HepG2 (cell line): ENCODE data around the gene RDH12. TPM values are rescaled to one million over a fixed set of nuclear protein-coding genes. Genes with fewer than 3 reads are reported as not detected.
A peak's percentile ranks its signal among the peaks of the same experiment; 100 is the strongest.

Experiments
- ATF4 ChIP-seq, 2 experiments: fragments of 450-650 bp in 1 of 2; sonication (generic) in 1 of 2; formaldehyde crosslinking; IDR thresholded peaks; 2 replicates each; pipeline versions ENCODE4 v1.5.0 to v1.8.0; 2020 to 2022; ENCODE audit warnings: mild to moderate bottlenecking in 1 of 2, missing genetic modification reagents in 1 of 2
- CEBPB ChIP-seq: IDR thresholded peaks from 2 replicates; pipeline ENCODE4 v1.6.1; 2011; ENCODE audit warnings: low read depth, low read length, improper control_type of control experiment, borderline replicate concordance
- FOXC1 ChIP-seq: sonication (generic); formaldehyde crosslinking; IDR thresholded peaks from 2 replicates; pipeline ENCODE4 v1.8.0; 2022; ENCODE audit warnings: mild to moderate bottlenecking, missing genetic modification reagents, borderline replicate concordance
- GPBP1L1 ChIP-seq: sonication (generic); formaldehyde crosslinking; IDR thresholded peaks from 2 replicates; pipeline ENCODE4 v1.5.0; 2020; ENCODE audit warnings: mild to moderate bottlenecking, missing genetic modification reagents
- HNF1A ChIP-seq, 2 experiments: sonication (generic) in 1 of 2; formaldehyde crosslinking in 1 of 2; IDR thresholded peaks; 2 replicates each; pipeline versions ENCODE4 v1.4.0 to v1.6.1; 2016 to 2020; ENCODE audit warnings: borderline replicate concordance in 1 of 2, low read depth in 1 of 2, mild to moderate bottlenecking in 1 of 2, missing genetic modification reagents in 1 of 2
- HNF4A ChIP-seq: sonication (generic); formaldehyde crosslinking; IDR thresholded peaks from 2 replicates; pipeline ENCODE4 v1.4.0; 2020; ENCODE audit warnings: missing genetic modification reagents
- KDM2A ChIP-seq: sonication (generic); formaldehyde crosslinking; IDR thresholded peaks from 2 replicates; pipeline ENCODE4 v1.4.0; 2020; ENCODE audit warnings: low read depth, missing genetic modification reagents, borderline replicate concordance
- LRRFIP1 ChIP-seq: sonication (generic); formaldehyde crosslinking; conservative IDR thresholded peaks from 2 replicates; pipeline ENCODE4 v1.4.0; 2020; ENCODE audit warnings: missing genetic modification reagents
- NCOA2 ChIP-seq: sonication (generic); formaldehyde crosslinking; IDR thresholded peaks from 2 replicates; pipeline ENCODE4 v1.8.0; 2022; ENCODE audit warnings: inconsistent platforms
- POGK ChIP-seq: sonication (generic); formaldehyde crosslinking; conservative IDR thresholded peaks from 2 replicates; pipeline ENCODE4 v1.8.0; 2022; ENCODE audit warnings: mild to moderate bottlenecking, moderate library complexity, missing genetic modification reagents
- SP2 ChIP-seq: sonication (generic); formaldehyde crosslinking; IDR thresholded peaks from 2 replicates; pipeline ENCODE4 v1.5.1; 2020; ENCODE audit warnings: mild to moderate bottlenecking, missing genetic modification reagents
- ZC3H13 ChIP-seq: sonication (generic); formaldehyde crosslinking; IDR thresholded peaks from 2 replicates; pipeline ENCODE4 v1.8.1; 2023; ENCODE audit warnings: mild to moderate bottlenecking, missing genetic modification reagents, moderate library complexity
- ZNF136 ChIP-seq: sonication (generic); formaldehyde crosslinking; IDR thresholded peaks from 2 replicates; pipeline ENCODE4 v1.8.1; 2022; ENCODE audit warnings: low read depth, mild to moderate bottlenecking, moderate library complexity, missing genetic modification reagents
- ZNF230 ChIP-seq: sonication (generic); formaldehyde crosslinking; IDR thresholded peaks from 2 replicates; pipeline ENCODE4 v1.4.0; 2020; ENCODE audit warnings: mild to moderate bottlenecking, missing genetic modification reagents
- ZNF432 ChIP-seq: sonication (generic); formaldehyde crosslinking; IDR thresholded peaks from 2 replicates; pipeline ENCODE4 v1.5.0; 2020; ENCODE audit warnings: missing genetic modification reagents, mild to moderate bottlenecking, borderline replicate concordance
- ZNF572 ChIP-seq: sonication (generic); formaldehyde crosslinking; IDR thresholded peaks from 2 replicates; pipeline ENCODE4 v1.5.1; 2020; ENCODE audit warnings: mild to moderate bottlenecking, missing genetic modification reagents
- polyA plus RNA-seq, 8 experiments: library from polyadenylated mRNA; depleted of rRNA in 3 of 8; stranded (reverse) in 7 of 8; unstranded in 1 of 8; fragments of >200 nt; fragmentation: Illumina TruSeq in 4 of 8; extraction: Trizol in 4 of 8; gene quantifications; 2 replicates each; pipeline versions ENCODE4 v1.2.1 to v1.2.3, GENCODE V29; 2011 to 2016; ENCODE audit warnings: low read depth in 4 of 8, missing spikeins in 1 of 8, mixed read lengths in 1 of 8; ENCODE audit not compliant: insufficient read depth in 1 of 8
- total RNA-seq, 5 experiments: library from RNA; depleted of rRNA; stranded (reverse); fragments of >200 nt; fragmentation: Illumina TruSeq; extraction: Trizol; gene quantifications; 2 replicates each; pipeline ENCODE4 v1.2.3, GENCODE V29; 2016; ENCODE audit warnings: low read depth in 1 of 5

RDH12 gene
- total and polyA plus RNA-seq, 2 of the 13 experiments (the other 11 are each of a cell fraction or from before 2014, with no cell fraction given), result 1.6 to 2.1 TPM

- TF ChIP-seq POGK (CRISPR knock-in tag), result peak; percentile 69; the same call in 1 of the 2 replicates
- TF ChIP-seq ZNF572 (CRISPR knock-in tag), result no peak
- TF ChIP-seq CEBPB, result peak; percentile 94
- no peak for TF ChIP-seq SP2
- peak; percentile 67; the same call in 1 of the 2 replicates for TF ChIP-seq FOXC1
- TF ChIP-seq ZNF432 (CRISPR knock-in tag), result no peak
- TF ChIP-seq HNF1A (IDR thresholded peaks at IDR 0.05; ENCODE audit: low read depth), result 0 out of 2 replicates have a peak, but pooled peaks have one; percentile 20
- TF ChIP-seq HNF1A (CRISPR knock-in tag; IDR thresholded peaks at IDR 0.05; ENCODE audit: borderline replicate concordance), result 0 out of 2 replicates have a peak, but pooled peaks have one; percentile 29
- TF ChIP-seq ATF4 (CRISPR knock-in tag; IDR thresholded peaks at IDR 0.05), result peak in 1 of 2 experiments; percentile 97; a peak in 2 of 4 replicates
- no peak; the same call in 1 of the 2 replicates for TF ChIP-seq HNF4A (CRISPR knock-in tag)
- TF ChIP-seq ZNF136 (CRISPR knock-in tag), result no peak
- 0 out of 2 replicates have a peak, but pooled peaks have one; percentile 26 for TF ChIP-seq NCOA2 (CRISPR knock-in tag)
- TF ChIP-seq ZC3H13 (CRISPR knock-in tag), result 0 out of 2 replicates have a peak, but pooled peaks have one; percentile 58
- TF ChIP-seq GPBP1L1, result no peak
- TF ChIP-seq ZNF230 (CRISPR knock-in tag), result 0 out of 2 replicates have a peak, but pooled peaks have one; percentile 38
- no peak for TF ChIP-seq LRRFIP1
- TF ChIP-seq KDM2A, result peak; percentile 69; the same call in 1 of the 2 replicates
Observed at GRCh38 chr14:67729072-67729885, 27.6 kb downstream of the RDH12 start (continued).
